ENCODE data around the gene FBXL17.
"Not testable (repeated sequence)": the region's sequence is repeated elsewhere in the genome, so short reads cannot be mapped to it uniquely, and the experiment has no call there.

FBXL17 gene

DNA sequence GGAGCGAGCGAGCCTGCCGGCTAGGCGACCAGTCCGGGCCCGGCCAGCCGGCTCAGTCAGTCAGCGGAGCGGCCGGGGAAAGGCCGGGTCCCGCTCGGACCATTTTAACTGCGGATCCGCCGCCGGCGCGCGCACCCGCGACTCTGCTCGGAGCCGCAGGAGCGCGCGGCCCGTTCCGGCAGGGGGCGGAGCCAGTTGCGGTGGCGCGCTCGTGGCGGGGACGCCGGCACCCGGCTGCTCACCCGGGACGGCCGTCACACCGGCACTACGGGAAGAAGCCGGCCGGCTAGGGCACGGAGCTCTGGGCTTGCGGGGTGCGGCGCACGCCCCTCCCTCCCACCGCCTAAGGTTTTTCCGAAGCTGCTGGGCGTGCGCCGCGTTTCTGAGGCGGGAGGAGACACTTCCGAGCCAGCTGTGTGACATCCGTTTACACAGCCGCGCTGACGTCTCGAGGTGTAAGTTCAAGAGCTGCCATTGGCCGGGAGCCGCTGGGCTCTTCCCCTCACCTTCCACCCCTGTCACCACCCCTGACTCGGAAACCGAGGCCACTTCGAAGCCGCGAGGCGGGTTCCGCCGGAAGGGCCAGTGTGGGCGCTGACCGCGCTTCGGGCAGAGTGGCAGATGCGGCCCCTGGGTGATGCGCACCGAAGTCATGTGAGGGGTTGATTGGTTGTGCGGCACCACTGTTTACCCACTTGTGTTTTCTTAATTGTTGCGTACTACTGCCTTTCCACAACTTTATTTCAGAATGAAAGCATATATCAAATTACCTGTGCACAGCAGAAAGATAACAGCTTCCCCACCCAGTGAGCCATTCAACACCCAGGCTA is at the start of gene FBXL17:
Gene FBXL17 (minus strand): TSS at position 145 of the 830 bp plus-strand sequence.
- DNase-seq: peak; percentile 93

DNA sequence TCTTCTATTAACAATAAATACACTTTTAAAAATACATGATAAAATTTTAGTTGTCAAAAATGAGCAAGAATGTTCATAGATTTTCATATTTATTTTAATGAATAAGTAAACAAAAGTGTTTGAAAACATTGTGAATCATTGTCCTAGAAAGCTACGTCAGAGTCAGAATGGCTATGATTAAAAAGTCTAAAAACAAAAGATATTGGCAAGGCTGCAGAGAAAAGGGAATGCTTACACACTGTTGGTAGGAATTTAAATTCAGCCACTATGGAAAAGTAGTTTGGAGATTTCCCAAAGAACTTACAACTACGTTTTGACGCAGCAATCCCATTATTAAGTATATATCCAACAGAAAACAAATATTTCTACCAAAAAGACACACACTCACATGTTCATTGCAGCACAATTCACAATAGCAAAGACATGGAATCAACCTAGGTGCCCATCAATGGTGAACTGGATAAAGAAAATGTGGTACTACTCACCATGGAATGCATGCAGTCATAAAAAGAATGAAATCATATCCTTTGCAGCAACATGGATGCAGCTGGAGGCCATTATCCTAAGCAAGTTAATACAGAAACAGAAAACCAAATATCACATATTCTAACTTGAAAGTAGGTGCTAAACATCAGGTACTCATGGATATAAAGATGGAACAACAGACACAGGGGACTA is 49.2 kb upstream of the FBXL17 start:
- DNase-seq: no peak

DNA sequence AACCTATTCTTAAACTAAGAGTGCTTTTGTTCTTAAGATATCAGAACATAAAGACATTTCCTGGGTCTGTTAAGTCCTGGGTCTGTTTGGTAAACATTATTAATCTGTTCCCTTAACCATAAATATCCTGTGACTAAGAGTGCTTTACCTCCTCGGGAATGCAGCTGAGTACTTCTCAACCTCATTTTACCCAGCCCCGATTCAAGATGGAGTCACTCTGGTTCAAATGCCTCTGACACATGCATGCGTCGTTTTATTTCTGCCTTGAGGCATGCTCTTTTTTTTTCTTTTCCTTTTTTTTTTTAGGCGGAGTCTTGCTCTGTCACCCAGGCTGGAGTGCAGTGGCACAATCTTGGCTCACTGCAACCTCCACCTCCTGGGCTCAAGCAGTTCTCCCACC is 39.8 kb upstream of the FBXL17 start:
- DNase-seq: no peak

DNA sequence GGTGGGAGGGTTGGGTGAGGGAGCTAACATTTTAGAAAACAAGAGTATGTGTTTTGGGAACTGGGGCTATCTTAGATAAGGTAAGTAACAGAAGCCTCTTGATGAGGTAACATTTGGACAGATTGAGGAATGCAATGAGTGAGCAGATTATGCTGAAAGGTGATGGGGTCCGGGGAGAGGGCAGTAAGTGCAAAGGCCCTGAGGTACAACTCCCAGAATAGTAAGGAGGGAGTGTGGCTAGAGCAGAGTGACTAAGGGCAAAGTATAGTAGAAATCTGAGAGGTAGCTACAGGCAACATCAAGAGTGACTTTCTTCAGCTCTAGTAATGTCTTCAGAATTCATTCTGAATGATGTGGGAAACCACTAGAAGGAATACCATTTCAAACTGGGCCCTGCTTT is 38.9 kb upstream of the FBXL17 start:
- DNase-seq: no peak

DNA sequence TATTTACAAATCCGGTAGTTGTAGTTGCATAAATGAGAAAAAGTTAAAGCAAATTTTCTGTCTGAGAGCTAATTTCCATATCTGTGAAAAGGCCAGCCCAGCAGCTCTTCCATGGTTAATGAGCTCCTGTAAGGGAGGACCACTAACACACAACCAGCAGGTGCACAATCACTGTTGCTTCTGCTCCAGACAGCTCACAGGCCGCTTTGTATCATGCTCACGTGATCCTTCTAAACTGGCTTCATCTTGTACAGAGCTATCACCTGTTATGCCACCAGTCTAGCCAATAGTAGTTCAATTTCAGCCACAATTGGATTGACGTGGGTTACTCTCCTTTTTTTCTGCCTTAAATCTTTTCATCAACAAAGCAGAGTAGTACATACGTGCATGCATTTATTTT is 38.3 kb upstream of the FBXL17 start:
- DNase-seq: no peak

DNA sequence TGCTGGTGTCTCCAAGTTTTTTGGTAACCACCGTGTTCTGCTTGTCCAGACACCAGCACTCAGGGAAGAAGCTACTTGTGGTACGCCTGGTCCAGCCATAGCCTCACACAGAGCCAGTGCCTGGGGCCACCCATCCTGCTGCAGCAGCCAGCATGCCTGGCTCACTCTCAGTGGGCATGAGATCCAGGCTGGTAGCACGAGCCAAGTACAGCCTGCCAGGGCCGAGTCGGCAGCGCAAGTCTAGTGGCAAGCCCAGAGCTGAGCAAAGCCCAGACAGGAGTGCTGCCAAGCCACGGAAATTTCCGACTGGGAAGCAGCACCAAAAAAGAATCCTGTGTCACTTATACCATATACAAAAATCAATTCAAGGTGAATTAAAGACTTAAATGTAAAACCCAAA is 36.3 kb upstream of the FBXL17 start:
- no peak for DNase-seq

DNA sequence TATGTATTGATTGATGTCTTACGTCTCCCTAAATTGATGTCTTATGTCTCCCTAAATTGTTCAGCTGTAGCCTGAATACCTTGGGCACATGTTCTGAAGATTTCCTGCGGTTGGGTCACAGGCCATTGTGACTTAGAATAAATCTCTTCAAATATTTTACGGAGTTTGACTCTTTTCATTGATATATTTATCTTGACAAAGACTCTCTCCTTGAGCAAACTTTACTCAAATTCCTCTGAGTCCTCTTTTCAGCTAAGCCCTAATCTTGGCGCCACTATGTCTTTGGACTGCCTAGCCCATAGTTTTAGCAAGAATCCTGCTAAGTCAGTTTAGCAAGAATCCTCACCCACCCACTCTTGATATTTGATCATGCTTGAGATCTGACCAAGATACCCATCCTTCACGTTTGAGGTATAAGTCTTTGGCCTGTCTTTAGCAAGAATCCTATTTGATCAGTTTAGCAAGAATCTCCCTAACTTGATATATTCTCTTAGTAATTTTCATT is 35.3 kb upstream of the FBXL17 start:
- DNase-seq: no peak

DNA sequence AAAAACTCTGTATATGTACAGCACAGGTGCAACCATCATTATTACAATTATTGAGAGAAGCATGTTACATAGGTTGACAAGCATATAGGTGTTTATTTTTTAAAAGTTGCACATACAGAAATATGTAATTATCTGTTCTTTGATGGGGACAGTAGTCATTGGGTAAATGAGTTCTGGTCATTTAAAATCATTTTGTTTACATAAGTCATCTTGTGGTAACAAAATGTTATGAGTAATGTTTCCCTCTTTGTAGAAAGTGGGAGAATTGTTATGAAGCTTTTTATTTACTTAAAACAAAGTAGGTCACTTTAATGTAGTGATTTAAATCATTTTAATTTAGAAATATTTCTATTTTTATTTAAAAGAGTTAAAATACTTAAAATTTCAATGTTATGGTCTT is 33.8 kb upstream of the FBXL17 start:
- no peak for DNase-seq

DNA sequence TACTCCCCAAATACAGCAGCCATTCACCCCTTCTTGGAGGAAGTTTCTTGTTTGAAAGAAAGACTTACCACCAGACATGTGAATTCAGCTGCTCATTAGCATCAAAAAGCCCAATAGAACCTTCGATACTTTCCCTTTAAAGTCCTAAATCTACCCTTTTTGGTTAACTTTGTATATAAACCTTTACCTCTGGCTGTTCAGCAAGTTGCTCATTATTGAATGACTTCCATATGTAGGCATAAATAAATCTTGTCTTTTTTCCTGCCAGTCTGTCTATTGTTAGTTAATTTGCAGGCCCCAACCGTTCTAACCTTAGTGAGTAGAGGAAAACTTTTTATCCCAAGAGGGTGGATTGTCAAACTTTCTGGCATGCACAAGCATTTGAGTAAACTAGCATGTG is 27.9 kb upstream of the FBXL17 start:
- no peak for DNase-seq

DNA sequence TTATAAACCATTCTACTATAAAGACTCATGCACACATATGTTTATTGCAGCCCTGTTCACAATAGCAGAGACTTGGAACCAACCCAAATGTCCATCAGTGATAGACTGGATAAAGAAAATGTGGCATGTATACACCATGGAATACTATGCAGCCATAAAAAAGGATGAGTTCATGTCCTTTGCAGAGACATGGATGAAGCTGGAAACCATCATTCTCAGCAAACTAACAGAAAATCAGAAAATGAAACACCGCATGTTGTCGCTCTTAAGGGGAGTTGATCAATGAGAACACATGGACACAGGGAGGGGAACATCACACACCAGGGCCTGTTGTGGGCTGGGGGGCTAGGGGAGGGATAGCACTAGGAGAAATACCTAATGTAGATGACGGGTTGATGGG is 23.3 kb upstream of the FBXL17 start:
- DNase-seq: not testable (repeated sequence)

DNA sequence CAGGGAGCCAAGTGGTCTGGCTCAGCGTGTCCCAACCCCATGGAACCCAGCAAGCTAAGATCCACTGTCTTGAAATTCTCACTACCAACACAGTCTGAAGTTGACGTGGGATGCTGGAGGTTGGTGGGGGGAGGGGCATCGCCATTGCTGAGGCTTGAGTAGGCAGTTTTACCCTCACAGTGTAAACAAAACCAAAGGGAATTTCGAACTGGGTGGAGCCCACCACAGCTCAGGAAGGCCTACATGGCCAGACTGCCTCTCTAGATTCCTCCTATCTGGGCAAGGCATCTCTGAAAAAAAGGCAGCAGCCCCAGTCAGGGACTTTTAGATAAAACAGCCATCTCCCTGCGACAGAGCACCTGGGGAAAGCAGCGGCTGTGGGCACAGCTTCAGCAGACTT is 17.1 kb upstream of the FBXL17 start:
- no peak for DNase-seq

DNA sequence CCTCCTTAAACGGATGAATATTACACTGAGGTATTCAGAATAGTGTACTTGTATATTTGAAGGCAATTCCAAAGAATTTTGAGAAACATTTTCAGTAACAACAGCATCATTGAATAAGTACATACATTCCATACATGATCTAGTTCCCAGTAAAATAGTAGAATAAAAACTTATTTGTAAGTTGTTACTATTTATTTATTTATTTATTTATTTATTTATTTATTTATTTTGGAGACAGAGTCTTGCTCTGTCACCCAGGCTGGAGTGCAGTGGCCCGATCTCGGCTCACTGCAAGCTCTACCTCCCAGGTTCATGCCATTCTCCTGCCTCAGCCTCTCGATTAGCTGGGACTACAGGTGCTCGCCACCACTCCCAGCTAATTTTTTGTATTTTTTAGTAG is 14.9 kb upstream of the FBXL17 start:
- DNase-seq: not testable (repeated sequence)

DNA sequence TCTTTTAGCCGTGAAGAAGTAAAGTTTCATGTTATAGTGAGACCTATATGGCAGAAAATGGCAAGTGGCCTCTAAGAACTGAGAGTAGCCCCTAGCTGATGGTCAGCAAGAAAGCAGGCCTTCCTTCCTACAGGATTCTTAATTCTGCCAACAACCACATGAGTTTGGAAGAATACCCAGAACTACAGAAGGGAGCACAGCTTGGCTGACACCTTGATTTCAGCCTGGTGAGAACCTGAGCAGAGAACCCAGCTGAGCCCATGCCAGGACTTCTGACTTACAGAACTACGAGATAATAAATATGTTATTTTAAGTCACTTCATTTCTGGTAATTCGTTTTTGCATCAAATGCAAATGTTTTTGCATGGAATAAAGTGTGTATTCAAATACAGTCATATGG is 5.9 kb upstream of the FBXL17 start:
- no peak for DNase-seq

DNA sequence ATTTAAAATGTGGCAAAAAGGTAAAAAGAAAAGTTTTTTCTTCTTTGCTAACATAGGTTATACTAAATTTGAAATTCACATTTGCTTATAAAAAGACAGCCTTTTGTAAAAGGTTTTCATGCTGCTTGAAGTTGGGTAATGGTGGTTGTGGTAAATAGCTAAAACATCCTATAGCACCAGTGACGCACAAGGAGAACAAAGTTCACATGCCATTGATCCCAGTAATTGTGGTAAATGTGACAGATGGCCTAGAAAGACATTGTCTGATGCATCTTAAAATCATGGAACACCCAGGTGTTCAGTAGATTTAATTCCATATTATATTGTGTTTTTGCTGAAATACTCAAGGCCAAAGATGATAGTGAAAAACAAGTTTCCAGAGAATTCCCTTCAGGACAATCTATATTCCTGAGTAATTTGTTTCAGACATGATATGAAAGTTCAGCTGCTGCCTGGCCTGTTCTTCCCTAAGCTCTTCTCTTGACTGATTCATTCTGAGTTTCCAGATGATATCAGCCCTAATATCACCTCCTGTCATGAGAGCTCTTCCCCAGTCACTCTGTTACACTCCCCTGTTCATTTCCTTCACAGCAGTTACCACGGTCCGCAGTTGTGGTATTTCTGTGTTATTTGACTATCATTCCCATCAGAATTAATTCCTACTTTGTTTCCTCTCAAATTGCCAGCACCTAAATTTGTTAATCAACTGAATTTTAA is 4.6 kb upstream of the FBXL17 start:
- DNase-seq: no peak

DNA sequence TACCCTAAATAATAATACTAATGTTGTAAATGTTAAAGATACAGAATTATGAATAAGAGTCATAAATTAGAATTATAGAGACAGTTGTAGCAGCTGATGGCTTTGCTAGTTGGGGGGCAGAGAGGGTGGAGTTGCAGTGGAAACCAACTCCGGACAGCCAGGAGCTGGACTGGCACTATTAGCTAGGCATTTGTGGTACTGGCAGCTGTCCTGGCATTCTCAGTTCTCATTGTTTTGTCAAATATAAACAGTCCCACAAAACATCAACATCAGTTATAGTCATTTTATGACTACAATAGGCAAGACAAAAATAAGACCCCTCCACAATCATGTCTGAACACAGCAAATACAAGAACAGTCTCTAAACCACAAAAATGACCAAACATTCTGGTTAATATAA is 2.8 kb upstream of the FBXL17 start:
- DNase-seq: no peak

DNA sequence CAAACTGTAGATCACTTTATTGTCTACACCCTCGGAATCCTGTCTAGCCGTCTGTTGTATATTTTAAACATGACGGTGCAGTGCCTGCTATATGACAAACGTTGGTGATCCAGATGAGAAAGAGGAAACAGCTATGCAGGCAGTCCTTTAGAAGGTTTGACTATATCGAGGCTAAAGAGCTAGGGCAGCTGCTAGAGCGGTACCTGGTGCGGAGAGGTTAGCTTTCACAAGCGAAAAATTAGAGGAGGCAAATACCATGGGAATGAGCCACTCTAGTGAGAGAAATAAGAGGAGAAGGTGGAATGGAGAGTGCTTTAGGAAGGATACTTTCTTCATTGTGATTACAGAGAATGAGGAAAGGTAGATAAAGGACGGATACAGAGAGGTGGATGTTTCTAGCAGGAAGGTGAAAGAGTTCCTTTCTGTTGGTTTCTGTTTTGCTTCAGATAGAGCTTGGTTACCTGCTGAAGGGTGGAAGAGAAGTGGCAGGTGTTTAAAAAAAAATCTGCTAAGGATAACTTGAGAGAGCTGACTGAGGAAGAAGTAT is 959 bp upstream of the FBXL17 start:
- peak; percentile 25 for DNase-seq

DNA sequence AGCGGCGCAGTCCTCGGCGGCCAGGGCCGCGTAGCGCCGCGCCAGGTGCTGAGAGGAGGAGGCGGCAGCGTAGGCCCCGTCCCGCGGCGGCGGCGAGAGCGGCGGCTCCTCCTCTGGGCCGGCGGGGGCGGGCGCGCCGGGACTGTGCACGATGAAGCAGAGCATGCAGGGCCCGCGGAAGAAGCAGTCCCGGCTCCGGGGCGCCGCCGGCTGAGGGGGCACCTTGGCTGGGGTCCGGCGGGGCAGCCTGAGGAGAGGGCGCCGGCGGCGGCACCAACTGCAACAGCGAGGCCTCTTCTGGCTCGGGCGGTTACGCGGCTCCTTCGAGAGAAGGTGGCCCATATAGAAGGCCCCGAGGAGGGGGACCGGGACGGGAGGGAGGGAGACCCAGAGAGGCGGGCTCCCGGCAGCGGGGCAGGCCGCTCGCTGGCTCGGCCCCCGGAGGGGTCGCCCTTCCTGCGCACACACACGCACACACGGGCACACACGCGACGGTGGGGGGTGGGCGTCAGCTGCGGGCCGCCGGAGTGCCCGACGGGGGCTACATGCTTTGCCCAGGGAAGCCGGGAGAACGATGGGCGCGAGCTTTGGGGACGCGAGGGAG is 446 bp downstream of the FBXL17 start:
- DNase-seq: peak; percentile 76

DNA sequence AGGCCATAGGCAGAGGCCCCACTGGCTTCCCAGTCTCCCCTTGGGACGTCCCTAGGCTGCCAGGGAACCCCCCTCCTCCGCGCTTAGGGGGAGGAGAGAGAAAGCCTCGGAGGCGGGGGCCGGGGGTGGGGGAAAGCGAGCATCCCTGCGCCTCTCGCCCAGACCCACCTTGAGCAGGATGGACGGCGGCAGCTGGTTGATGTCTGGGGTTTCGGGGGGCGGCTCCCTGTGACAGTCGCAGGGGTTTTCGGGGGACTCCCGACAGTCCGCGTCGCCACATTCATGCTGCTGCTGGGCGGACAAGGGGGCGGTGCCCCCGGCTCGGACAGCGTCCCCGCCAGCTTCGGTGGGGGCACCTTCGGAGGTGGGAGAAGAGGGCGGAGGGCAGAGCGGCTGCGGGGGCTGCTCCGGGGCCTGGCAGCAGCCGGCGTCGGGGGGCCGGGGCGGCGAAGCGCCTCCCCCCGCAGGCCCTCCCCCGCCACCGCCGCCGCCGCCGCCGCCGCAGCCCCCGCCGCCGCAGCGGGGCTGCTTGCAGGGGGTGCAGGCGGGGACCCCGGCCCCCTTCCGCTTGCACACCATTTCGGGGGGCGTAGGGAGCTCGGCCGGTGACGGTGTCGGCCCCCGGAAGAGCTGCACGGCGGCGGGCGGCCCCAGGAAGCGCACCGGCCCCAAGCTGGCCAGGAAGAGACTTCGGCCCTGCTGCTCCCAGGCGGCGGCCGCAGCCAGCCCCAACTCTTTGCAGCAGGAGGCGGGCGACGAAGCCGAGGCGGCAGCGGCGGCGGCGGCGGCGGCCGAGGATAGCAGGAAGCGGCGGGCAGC is 1.2 kb downstream of the FBXL17 start:
- DNase-seq: peak; percentile 35

DNA sequence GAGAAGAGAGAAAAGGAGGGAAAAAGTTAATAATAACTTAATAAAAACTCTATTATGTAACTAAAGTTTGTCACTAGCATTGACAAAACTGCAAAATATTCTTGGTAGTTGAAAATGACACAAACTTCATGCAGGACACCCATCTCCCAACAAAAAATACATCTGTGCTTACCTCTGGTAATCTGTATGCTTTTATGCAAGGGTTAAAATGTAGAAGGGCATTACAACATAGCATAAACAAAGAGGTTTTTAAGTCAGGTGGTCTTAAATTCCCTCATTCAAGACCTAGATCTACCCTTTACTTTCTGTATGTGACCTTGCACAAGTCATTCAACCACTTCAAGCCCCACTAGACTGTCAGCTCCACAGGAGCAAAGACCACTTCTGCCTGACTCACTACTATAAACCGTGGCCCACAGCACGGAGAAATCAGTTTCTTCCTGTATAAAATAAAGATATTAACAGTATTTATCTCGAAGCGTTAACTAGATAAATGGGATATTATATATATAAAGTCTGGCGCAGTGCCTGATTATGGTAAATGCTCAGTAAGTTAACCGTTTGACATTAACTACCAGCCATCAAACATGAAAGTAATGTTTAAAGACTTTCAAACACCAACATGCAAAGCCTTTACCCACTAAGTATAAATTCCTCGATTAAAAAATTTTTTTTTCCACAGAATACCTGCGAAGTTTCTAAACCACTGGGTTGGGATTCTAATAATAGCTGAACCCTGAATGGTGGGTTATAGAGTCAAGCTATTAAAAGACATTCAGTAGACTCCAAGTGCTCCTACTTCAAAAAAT is 2.0 kb downstream of the FBXL17 start:
- peak; percentile 13 for DNase-seq

DNA sequence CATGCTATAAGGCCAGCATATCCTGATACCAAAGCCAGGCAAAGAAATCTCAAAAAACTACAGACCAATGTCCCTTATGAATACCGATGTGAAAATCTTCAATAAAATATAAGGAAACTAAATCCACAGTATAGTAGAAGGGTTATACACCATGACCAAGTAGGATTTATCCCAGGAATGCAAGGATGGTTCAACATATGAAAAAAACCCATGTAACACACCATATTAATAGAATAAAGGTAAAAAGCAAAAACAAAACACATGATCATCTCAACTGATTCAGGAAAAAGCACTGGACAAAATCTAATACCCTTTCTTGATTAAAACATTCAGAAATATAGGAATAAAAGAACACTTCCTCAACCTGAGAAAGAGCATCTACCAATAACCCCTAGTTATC is 6.1 kb downstream of the FBXL17 start:
- no peak for DNase-seq

DNA sequence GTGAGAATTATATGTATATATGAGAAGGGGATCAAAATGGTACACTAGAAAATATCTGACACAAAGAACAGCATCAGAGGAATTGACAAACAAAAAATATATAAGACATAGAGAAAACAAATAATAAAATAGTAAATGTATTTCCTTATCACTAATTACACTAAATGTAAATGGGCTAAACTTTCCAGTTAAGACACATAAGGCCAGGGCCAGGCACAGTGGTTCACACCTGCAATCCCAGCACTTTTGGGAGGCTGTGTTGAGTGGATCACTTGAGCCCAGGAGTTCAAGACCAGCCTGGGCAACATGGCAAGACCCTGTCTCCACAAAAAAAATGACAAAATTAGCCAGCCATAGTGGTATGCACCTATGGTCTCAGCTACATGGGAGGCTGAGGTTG is 8.5 kb downstream of the FBXL17 start:
- no peak for DNase-seq

Data from CD4-positive, alpha-beta T cell treated with Interleukin-4 for 4 hours (primary cell).